K562 (cell line): ENCODE data around the gene ABCE1. TPM values are rescaled to one million over a fixed set of nuclear protein-coding genes. Genes with fewer than 3 reads are reported as not detected.

Source experiments
- C11orf30 ChIP-seq: fragments of 450-650 bp; IDR thresholded peaks from 2 replicates; pipeline ENCODE4 v1.6.1; 2016; ENCODE audit warnings: low read depth, mild to moderate bottlenecking
- DDX20 ChIP-seq: fragments of 450-650 bp; IDR thresholded peaks from 2 replicates; pipeline ENCODE4 v1.6.1; 2016; ENCODE audit warnings: missing genetic modification characterization, low read depth, mild to moderate bottlenecking, missing compliant biosample characterization, moderate library complexity
- ELF2 ChIP-seq: fragments of 250-450 bp; sonication (Bioruptor Pico); IDR thresholded peaks from 2 replicates; pipeline ENCODE4 v1.5.0; 2021; ENCODE audit warnings: mild to moderate bottlenecking
- ETV5 ChIP-seq: sonication (generic); formaldehyde crosslinking; IDR thresholded peaks from 2 replicates; pipeline ENCODE4 v1.4.0; 2020; ENCODE audit warnings: low read depth, mild to moderate bottlenecking, missing genetic modification reagents
- HDAC3 ChIP-seq: fragments of 450-650 bp; IDR thresholded peaks from 2 replicates; pipeline ENCODE4 v1.6.1; 2018; ENCODE audit warnings: borderline replicate concordance, mild to moderate bottlenecking, moderate library complexity; ENCODE audit not compliant: partially characterized antibody
- HMG20A ChIP-seq: fragments of 450-650 bp; formaldehyde crosslinking; conservative IDR thresholded peaks from 2 replicates; pipeline ENCODE4 v1.4.0; 2020; ENCODE audit warnings: mild to moderate bottlenecking, mixed read lengths
- ILK ChIP-seq: fragments of 450-650 bp; IDR thresholded peaks from 2 replicates; pipeline ENCODE4 v1.6.1; 2016; ENCODE audit warnings: missing genetic modification characterization, low read depth, mild to moderate bottlenecking, missing compliant biosample characterization, moderate library complexity, borderline replicate concordance
- KLF16 ChIP-seq: IDR thresholded peaks from 2 replicates; pipeline ENCODE4 v1.6.1; 2016; ENCODE audit warnings: antibody characterized with exemption
- MCM2 ChIP-seq: fragments of 450-650 bp; IDR thresholded peaks from 2 replicates; pipeline ENCODE4 v1.6.1; 2017; ENCODE audit warnings: low read depth, mild to moderate bottlenecking
- MEF2A ChIP-seq: IDR thresholded peaks from 2 replicates; pipeline ENCODE4 v1.6.1; 2011; ENCODE audit warnings: low read depth, mild to moderate bottlenecking, low read length, moderate library complexity; ENCODE audit not compliant: control insufficient read depth
- NR2C1 ChIP-seq, 2 experiments: fragments of 450-650 bp; IDR thresholded peaks; 2 replicates each; pipeline ENCODE4 v1.6.1; 2017; ENCODE audit warnings: mild to moderate bottlenecking in 2 of 2, antibody characterized with exemption in 1 of 2, inconsistent platforms in 1 of 2, missing compliant biosample characterization in 1 of 2, missing genetic modification characterization in 1 of 2
- POLR3A ChIP-seq: IDR thresholded peaks from 2 replicates; pipeline ENCODE4 v1.6.1; 2011; ENCODE audit warnings: borderline replicate concordance, mild to moderate bottlenecking, moderate library complexity; ENCODE audit not compliant: insufficient read length, insufficient read depth; ENCODE audit errors: extremely low read depth
- RCOR1 ChIP-seq, 2 experiments: IDR thresholded peaks; 2 replicates each; pipeline ENCODE4 v1.6.1; 2012; ENCODE audit warnings: low read depth in 2 of 2, low read length in 2 of 2, borderline replicate concordance in 1 of 2, improper control_type of control experiment in 1 of 2
- ZNF133 ChIP-seq: fragments of 250-450 bp; sonication (Bioruptor Pico); IDR thresholded peaks from 2 replicates; pipeline ENCODE4 v1.4.0; 2020; ENCODE audit warnings: mild to moderate bottlenecking
- ZNF41 ChIP-seq: fragments of 250-450 bp; sonication (Bioruptor Pico); conservative IDR thresholded peaks from 2 replicates; pipeline ENCODE4 v1.4.0; 2020; ENCODE audit warnings: mild to moderate bottlenecking
- ZNF699 ChIP-seq: fragments of 250-450 bp; sonication (Bioruptor Pico); IDR thresholded peaks from 2 replicates; pipeline ENCODE4 v1.8.0; 2021; ENCODE audit warnings: mild to moderate bottlenecking, moderate library complexity; ENCODE audit not compliant: insufficient replicate concordance
- polyA plus RNA-seq, 8 experiments: library from polyadenylated mRNA; depleted of rRNA in 4 of 8; stranded (reverse) in 5 of 8; unstranded in 3 of 8; fragments of >200 nt; fragmentation: Nextera tagmentation in 2 of 8; fragmentation: Illumina TruSeq in 1 of 8; extraction: Ambion mirVana in 2 of 8; extraction: Trizol in 1 of 8; gene quantifications; 2 replicates each; pipeline versions ENCODE4 v1.2.1 to v1.2.3, GENCODE V29; 2011 to 2014; ENCODE audit warnings: inconsistent platforms in 1 of 8, missing spikeins in 1 of 8
- total RNA-seq, 7 experiments: library from RNA; depleted of rRNA in 6 of 7; stranded (reverse); fragments of >200 nt in 6 of 7; fragmentation: Illumina TruSeq in 2 of 7; extraction: Trizol in 2 of 7; gene quantifications; 2 replicates each; pipeline versions ENCODE4 v1.2.1 to v1.2.3, GENCODE V29; 2011 to 2021; ENCODE audit warnings: low replicate concordance in 1 of 7
- TF ChIP-seq, protein P1 (sequence below): fragments of 450-650 bp; IDR thresholded peaks from 2 replicates; pipeline ENCODE4 v1.6.1; 2016; ENCODE audit warnings: low read depth
- TF ChIP-seq, protein P2 (sequence below): IDR thresholded peaks from 2 replicates; pipeline ENCODE4 v1.6.1; 2016; ENCODE audit warnings: missing genetic modification characterization, missing compliant biosample characterization

Gene ABCE1
- total and polyA plus RNA-seq, 9 of the 15 experiments (the other 6 are each of a cell fraction or from before 2014, with no cell fraction given): 134 to 256 (median 169) TPM

DNA sequence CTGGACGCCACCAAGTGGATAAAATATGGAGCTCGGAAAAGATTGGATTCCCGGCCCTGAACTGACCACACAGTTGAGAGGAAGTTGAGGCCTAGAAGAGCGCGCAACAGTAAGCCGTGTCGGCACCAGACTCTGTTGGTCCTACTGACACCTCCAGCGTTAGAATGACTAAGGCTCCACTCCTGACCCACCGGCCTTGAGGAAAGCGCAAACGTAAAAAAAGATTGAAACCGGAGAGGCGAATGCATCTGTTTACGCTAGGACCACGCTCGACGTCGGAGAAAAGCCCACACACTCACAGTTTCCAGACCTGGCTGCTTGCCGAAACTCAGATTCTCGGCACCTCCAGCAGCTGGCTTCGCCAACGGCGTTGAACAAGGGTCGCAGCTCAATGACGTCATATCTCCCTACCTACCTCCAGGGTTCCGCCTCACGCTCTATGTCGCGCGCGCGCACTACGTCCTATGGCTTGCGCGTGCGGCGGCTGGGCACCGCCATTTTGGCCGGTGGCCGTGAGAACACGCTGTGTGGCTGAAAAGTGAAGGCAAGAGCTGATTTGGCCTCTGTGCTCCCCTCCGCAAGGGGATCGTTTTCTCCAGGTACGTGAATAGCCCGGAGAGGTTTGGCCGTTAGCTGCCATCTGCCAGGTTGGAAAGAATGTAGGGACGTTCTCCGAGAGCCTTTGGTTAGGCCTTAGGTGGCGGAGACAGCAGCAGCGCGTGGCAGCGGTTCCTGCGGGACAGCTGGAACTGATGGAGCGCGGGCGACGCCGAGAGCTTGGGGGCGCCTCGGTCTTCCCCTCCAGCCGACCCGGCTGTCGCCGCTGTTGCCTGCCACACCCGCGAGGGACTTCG is at the start of gene ABCE1, which contains the start of gene ANAPC10 (continued):
- TF ChIP-seq, protein P1, sequence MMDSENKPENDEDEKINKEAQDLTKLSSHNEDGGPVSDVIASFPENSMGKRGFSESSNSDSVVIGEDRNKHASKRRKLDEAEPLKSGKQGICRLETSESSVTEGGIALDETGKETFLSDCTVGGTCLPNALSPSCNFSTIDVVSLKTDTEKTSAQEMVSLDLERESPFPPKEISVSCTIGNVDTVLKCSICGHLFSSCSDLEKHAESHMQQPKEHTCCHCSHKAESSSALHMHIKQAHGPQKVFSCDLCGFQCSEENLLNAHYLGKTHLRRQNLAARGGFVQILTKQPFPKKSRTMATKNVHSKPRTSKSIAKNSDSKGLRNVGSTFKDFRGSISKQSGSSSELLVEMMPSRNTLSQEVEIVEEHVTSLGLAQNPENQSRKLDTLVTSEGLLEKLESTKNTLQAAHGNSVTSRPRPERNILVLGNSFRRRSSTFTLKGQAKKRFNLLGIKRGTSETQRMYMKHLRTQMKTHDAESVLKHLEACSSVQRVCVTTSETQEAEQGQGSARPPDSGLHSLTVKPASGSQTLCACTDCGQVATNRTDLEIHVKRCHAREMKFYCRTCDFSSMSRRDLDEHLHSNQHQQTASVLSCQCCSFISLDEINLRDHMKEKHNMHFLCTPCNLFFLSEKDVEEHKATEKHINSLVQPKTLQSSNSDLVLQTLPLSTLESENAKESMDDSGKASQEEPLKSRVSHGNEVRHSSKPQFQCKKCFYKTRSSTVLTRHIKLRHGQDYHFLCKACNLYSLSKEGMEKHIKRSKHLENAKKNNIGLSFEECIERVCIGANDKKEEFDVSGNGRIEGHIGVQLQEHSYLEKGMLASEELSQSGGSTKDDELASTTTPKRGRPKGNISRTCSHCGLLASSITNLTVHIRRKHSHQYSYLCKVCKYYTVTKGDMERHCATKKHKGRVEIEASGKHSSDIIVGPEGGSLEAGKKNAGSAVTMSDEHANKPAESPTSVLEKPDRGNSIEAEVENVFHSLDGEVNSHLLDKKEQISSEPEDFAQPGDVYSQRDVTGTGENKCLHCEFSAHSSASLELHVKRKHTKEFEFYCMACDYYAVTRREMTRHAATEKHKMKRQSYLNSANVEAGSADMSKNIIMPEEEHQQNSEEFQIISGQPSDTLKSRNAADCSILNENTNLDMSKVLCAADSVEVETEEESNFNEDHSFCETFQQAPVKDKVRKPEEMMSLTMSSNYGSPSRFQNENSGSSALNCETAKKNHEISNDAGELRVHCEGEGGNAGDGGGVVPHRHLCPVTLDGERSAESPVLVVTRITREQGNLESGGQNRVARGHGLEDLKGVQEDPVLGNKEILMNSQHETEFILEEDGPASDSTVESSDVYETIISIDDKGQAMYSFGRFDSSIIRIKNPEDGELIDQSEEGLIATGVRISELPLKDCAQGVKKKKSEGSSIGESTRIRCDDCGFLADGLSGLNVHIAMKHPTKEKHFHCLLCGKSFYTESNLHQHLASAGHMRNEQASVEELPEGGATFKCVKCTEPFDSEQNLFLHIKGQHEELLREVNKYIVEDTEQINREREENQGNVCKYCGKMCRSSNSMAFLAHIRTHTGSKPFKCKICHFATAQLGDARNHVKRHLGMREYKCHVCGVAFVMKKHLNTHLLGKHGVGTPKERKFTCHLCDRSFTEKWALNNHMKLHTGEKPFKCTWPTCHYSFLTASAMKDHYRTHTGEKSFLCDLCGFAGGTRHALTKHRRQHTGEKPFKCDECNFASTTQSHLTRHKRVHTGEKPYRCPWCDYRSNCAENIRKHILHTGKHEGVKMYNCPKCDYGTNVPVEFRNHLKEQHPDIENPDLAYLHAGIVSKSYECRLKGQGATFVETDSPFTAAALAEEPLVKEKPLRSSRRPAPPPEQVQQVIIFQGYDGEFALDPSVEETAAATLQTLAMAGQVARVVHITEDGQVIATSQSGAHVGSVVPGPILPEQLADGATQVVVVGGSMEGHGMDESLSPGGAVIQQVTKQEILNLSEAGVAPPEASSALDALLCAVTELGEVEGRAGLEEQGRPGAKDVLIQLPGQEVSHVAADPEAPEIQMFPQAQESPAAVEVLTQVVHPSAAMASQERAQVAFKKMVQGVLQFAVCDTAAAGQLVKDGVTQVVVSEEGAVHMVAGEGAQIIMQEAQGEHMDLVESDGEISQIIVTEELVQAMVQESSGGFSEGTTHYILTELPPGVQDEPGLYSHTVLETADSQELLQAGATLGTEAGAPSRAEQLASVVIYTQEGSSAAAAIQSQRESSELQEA: no peak
- TF ChIP-seq NR2C1 (IDR thresholded peaks at IDR 0.05) (no peak), NR2C1 (tag; IDR thresholded peaks at IDR 0.05) (peak; percentile 34; the same call in 1 of the 2 replicates), ETV5 (CRISPR knock-in tag) (no peak), KLF16 (no peak), ZNF133 (CRISPR knock-in tag) (no peak), DDX20 (tag) (no peak), MCM2 (no peak), MEF2A (no peak), ZNF699 (CRISPR knock-in tag) (no peak), POLR3A (no peak), ELF2 (CRISPR knock-in tag) (no peak), RCOR1 (IDR thresholded peaks at IDR 0.05; ENCODE audit: borderline replicate concordance in 1 of 2, low read depth in 2 of 2, low read length in 2 of 2) (no peak), HDAC3 (no peak), HMG20A (no peak), ZNF41 (CRISPR knock-in tag) (no peak), C11orf30 (peak; percentile 91), ILK (tag) (no peak)
- TF ChIP-seq, protein P2, sequence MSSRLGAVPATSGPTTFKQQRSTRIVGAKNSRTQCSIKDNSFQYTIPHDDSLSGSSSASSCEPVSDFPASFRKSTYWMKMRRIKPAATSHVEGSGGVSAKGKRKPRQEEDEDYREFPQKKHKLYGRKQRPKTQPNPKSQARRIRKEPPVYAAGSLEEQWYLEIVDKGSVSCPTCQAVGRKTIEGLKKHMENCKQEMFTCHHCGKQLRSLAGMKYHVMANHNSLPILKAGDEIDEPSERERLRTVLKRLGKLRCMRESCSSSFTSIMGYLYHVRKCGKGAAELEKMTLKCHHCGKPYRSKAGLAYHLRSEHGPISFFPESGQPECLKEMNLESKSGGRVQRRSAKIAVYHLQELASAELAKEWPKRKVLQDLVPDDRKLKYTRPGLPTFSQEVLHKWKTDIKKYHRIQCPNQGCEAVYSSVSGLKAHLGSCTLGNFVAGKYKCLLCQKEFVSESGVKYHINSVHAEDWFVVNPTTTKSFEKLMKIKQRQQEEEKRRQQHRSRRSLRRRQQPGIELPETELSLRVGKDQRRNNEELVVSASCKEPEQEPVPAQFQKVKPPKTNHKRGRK (tag): no peak
